ENCODE data around the gene OLA1.

DNA sequence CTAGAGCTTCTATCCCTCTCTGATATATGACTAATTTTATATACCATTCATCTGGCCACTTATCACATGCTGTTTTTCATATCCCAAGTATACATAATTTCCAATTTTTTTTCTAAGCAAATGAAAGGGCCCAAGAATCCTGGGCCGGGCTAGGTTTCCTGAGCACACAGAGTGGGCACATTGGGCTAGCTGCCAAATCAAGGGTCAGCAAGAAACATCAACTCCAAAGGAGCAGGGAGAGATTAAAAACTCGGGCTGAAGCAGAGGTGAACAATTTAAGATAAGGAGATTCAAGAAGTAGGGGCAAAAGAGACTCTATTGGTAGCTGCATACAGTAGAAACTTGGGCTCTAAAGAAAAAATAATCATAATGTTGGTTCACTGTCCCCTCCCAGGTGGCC lies 39.0 kb downstream of the OLA1 start:
- TF ChIP-seq, protein P1, sequence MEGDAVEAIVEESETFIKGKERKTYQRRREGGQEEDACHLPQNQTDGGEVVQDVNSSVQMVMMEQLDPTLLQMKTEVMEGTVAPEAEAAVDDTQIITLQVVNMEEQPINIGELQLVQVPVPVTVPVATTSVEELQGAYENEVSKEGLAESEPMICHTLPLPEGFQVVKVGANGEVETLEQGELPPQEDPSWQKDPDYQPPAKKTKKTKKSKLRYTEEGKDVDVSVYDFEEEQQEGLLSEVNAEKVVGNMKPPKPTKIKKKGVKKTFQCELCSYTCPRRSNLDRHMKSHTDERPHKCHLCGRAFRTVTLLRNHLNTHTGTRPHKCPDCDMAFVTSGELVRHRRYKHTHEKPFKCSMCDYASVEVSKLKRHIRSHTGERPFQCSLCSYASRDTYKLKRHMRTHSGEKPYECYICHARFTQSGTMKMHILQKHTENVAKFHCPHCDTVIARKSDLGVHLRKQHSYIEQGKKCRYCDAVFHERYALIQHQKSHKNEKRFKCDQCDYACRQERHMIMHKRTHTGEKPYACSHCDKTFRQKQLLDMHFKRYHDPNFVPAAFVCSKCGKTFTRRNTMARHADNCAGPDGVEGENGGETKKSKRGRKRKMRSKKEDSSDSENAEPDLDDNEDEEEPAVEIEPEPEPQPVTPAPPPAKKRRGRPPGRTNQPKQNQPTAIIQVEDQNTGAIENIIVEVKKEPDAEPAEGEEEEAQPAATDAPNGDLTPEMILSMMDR (IDR thresholded peaks at IDR 0.05): no peak
- no peak for TF ChIP-seq POLR2AphosphoS5 (IDR thresholded peaks at IDR 0.05)
- no peak for TF ChIP-seq POLR2A (IDR thresholded peaks at IDR 0.05)

All from breast epithelium (tissue), 3 donors.